22Rv1 (cell line): ENCODE measurements around the gene SPSB2.

ENCODE experiments used
- H3K27ac ChIP-seq: fragments of 450-650 bp; 2 replicates; pipeline ENCODE4 v1.5.1; 2017
- CTCF ChIP-seq: fragments of 450-650 bp; IDR thresholded peaks from 2 replicates; pipeline ENCODE4 v1.5.1; 2017; ENCODE audit warnings: mild to moderate bottlenecking
- ZFX ChIP-seq: fragments of 450-650 bp; IDR thresholded peaks from 2 replicates; pipeline ENCODE4 v1.6.1; 2017; ENCODE audit warnings: antibody characterized with exemption, borderline replicate concordance

SPSB2 gene

DNA sequence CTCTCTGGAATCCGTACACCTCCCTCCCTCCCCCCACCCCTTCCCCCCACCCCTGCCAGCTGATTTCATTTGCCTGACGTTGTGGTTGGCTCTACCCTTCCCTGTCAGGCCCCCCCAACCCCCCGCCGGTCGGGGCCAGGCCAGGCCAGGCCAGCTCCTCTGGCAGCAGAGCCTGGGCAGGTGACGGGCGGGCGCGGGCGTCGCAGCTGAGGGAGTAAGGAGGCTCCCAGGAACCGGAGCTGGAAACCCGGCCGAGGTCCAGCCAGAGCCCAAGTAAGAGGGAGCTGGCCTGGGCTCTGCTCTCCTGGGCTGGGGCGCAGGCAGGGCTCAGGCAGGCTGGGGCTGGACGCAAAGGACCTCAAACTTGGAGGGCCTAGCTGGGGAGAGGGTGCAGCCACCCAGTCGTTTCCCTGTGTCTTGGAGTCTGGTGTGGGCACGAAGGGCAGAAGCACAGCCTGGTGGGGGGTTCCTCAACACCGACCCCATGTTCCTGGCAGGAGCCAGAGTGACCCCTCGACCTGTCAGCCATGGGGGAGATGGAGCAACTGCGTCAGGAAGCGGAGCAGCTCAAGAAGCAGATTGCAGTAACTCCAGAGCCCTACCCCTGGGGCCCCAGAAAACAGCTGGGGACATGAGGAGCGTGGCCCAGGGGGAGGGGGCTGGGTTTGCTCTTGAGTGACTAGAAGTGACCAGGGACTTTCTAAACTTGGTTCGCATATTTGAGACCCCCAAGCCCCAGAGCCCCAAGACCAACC lies 32.2 kb downstream of the SPSB2 start, which contains the start of gene GNB3:
Gene GNB3, plus strand, starts transcription at position 165 of the 755 bp plus-strand sequence. Its CDS starts 363 bp downstream, at position 528.
- peak within 1 kb of the TSS; percentile 32; the same call in 1 of the 2 replicates for H3K27ac ChIP-seq
- TF ChIP-seq CTCF: no peak

GRCh38 chr12:6840330-6840729 lies 32.8 kb downstream of the SPSB2 start:
- TF ChIP-seq ZFX (no peak), CTCF (no peak)
- H3K27ac ChIP-seq: no peak overlapping the region

DNA sequence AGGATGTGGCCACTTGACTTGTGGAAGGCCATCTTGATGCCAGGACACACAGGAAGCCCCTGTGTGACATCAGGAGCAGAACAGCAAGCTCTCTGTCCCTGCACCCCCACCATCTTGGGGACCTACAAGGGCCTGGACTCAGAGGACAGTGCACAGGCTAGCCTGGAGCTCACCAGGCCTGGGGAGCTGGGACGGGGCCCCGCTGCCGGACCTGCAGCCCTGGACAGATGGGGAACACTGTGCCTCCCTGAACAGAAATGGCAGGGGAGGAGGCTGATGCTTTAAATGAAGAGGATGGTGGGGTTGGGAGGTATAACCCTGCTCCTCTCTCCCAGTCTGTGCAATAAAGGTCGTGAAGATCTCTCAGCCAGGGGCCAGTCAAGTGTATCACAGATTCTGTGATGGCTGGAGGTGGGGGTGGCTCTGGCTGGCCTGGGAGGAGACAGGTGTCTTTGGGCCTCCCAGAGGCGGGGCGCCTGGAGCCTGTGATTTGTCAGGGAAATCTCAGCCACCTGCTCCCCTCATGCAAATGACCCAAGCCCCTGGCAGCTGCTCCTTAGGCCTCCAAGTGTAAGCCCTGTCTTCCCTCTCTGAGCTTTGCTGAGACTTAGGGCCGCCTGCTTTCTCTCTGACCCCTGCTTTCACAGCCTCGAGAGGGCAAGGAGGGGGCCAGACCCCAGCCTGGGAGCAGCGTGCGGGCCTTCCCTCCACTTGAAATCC lies 33.5 kb downstream of the SPSB2 start:
- TF ChIP-seq ZFX (no peak), CTCF (no peak)
- no peak overlapping the region for H3K27ac ChIP-seq

- TF ChIP-seq ZFX (no peak), CTCF (no peak)
- H3K27ac ChIP-seq: no peak overlapping the region
Measured at GRCh38 chr12:6838854-6839253, 34.2 kb downstream of the SPSB2 start.

- no peak overlapping the region for H3K27ac ChIP-seq
- TF ChIP-seq ZFX (no peak), CTCF (no peak)
Measured at GRCh38 chr12:6837370-6838060, 35.6 kb downstream of the SPSB2 start.

- peak overlapping the region; percentile 25; the same call in 1 of the 2 replicates for H3K27ac ChIP-seq
- no peak for TF ChIP-seq CTCF
- TF ChIP-seq ZFX: no peak
Measured at GRCh38 chr12:6836851-6837250, 36.3 kb downstream of the SPSB2 start.

DNA sequence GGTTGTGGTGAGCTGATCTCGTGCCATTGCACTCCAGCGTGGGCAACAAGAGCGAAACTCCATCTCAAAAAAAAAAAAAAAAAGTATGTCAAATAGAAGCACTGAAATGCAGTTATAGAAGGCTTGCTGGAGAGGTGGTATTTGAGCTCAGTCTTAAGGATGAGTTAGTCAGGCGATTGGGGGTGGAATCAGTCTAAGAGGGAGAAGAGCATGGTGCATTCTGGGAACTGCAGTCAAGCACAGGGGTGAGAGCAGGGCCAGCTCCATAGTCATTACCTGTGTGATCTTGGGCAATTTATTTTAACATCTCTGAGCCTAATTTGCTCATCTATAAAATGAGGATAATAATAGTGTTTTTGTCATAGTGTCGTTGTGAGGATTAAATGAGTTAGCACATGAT lies 38.2 kb downstream of the SPSB2 start:
- no peak for TF ChIP-seq ZFX
- no peak for TF ChIP-seq CTCF
- peak overlapping the region; percentile 25 for H3K27ac ChIP-seq
